Colonic mucosa (tissue), 4 donors: ENCODE measurements around the gene HORMAD2. TPM values are rescaled to one million over a fixed set of nuclear protein-coding genes. Genes with fewer than 3 reads are reported as not detected.
A peak's percentile ranks its signal among the peaks of the same experiment; 100 is the strongest.

ENCODE experiments used
- DNase-seq: peaks from one replicate; pipeline ENCODE4 v3.0.0-alpha.2; 2020
- H3K27ac ChIP-seq: fragments of 200-600 bp; one replicate; pipeline ENCODE4 v1.8.0; 2021
- H3K27me3 ChIP-seq: fragments of 200-600 bp; one replicate; pipeline ENCODE4 v1.8.0; 2021
- H3K36me3 ChIP-seq: fragments of 200-600 bp; one replicate; pipeline ENCODE4 v1.8.0; 2021
- H3K4me1 ChIP-seq: fragments of 200-600 bp; one replicate; pipeline ENCODE4 v1.8.0; 2021; ENCODE audit warnings: mild to moderate bottlenecking
- H3K4me3 ChIP-seq: fragments of 200-600 bp; one replicate; pipeline ENCODE4 v1.8.0; 2021
- H3K9ac ChIP-seq, 2 donors: one replicate each; pipeline ENCODE4 v1.7.0; 2013; ENCODE audit warnings: control low read depth in 2 of 2, low read depth in 2 of 2, low read length in 2 of 2
- H3K9me3 ChIP-seq: fragments of 200-600 bp; one replicate; pipeline ENCODE4 v1.8.0; 2021
- intact Hi-C: fragments of 100-400 bp; cut with DNase I; formaldehyde crosslinking; loops from one replicate; pipeline ENCODE4 v1.14.1; 2022
- total RNA-seq, 2 donors: library from RNA; stranded (reverse); fragmentation: NEBNext Ultra II Directional in 1 of 2; extraction: Animal tissue kit (Norgen Biotek cat#: 25700) in 1 of 2; gene quantifications; one replicate each; pipeline ENCODE4 v1.2.1, GENCODE V29; 2021
- TF ChIP-seq, protein P1 (sequence below): fragments of 200-600 bp; IDR thresholded peaks from one replicate; pipeline ENCODE4 v1.8.0; 2022; ENCODE audit warnings: antibody characterized with exemption, mild to moderate bottlenecking
- donor health status: healthy.
- donor health status: DM: no; HTN: no; CAD: no.
- donor health status: DM: no; HTN: no; CAD: no.

The HORMAD2 gene
- total RNA-seq, 2 donors from 2014 or later: not detected

- DNase-seq: no peak
- intact Hi-C loops: no loop called here
- no peaks in the 10 kb centered on the region for H3K36me3 ChIP-seq
- H3K27ac ChIP-seq: no peak overlapping the region
- H3K4me1 ChIP-seq: no peaks in the 10 kb centered on the region
- H3K9ac ChIP-seq: no peak overlapping the region
- H3K4me3 ChIP-seq: no peak overlapping the region
- no peaks in the 10 kb centered on the region for H3K27me3 ChIP-seq
- TF ChIP-seq, protein P1, sequence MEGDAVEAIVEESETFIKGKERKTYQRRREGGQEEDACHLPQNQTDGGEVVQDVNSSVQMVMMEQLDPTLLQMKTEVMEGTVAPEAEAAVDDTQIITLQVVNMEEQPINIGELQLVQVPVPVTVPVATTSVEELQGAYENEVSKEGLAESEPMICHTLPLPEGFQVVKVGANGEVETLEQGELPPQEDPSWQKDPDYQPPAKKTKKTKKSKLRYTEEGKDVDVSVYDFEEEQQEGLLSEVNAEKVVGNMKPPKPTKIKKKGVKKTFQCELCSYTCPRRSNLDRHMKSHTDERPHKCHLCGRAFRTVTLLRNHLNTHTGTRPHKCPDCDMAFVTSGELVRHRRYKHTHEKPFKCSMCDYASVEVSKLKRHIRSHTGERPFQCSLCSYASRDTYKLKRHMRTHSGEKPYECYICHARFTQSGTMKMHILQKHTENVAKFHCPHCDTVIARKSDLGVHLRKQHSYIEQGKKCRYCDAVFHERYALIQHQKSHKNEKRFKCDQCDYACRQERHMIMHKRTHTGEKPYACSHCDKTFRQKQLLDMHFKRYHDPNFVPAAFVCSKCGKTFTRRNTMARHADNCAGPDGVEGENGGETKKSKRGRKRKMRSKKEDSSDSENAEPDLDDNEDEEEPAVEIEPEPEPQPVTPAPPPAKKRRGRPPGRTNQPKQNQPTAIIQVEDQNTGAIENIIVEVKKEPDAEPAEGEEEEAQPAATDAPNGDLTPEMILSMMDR: no peak
- no peaks in the 10 kb centered on the region for H3K9me3 ChIP-seq
These were observed 110.3 kb downstream of the HORMAD2 start for GRCh38 chr22:30190574-30190973.

DNA sequence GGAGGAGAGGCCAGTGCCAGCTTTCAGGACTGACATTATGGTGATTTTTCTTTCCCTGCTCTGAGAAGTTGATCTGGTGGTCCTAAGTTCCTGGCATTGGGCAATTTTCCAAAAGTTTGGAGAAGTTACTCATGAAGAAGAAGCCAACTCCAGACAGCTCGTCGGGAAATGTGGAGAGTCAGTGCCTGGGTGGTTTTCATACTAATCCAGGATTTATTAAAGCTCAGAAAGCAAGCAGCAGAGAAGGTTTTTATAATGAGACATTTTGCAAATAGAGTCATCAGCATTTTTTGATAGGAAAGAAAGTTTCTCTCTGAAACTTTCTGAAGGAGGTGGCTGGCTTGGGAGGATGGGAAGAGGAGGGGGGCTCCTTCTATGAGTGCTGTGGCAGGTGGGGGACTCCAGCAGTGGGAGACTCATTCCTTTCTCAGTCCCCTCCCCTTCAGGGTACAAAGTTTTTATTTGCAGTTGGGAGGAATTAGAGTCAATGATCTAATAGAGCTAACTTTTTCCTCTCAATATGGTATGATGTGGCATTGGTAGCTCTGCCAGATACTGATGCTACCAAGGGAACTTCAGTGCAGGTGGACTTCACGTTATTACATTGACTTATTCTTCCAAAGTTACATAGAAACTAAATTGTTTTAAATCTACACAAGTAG, 110.9 kb downstream of the HORMAD2 start:
- intact Hi-C loops: no loop called here
- no peak overlapping the region for H3K9ac ChIP-seq

GRCh38 chr22:30192427-30192826, 112.2 kb downstream of the HORMAD2 start:
- no peak overlapping the region for H3K4me3 ChIP-seq
- no peaks in the 10 kb centered on the region for H3K4me1 ChIP-seq
- H3K27ac ChIP-seq: no peak overlapping the region
- no peaks in the 10 kb centered on the region for H3K9me3 ChIP-seq
- TF ChIP-seq, protein P1: no peak
- H3K27me3 ChIP-seq: no peaks in the 10 kb centered on the region
- intact Hi-C loops: no loop called here
- H3K36me3 ChIP-seq: no peaks in the 10 kb centered on the region
- DNase-seq: no peak
- H3K9ac ChIP-seq: no peak overlapping the region

More for the DNA sequence above, 110.9 kb downstream of the HORMAD2 start:
- no peaks in the 10 kb centered on the region for H3K36me3 ChIP-seq
- H3K4me3 ChIP-seq: no peak overlapping the region
- no peaks in the 10 kb centered on the region for H3K9me3 ChIP-seq
- TF ChIP-seq, protein P1: no peak
- H3K27me3 ChIP-seq: no peaks in the 10 kb centered on the region
- no peak for DNase-seq
- no peak overlapping the region for H3K27ac ChIP-seq
- H3K4me1 ChIP-seq: no peaks in the 10 kb centered on the region

GRCh38 chr22:30193031-30193775, 112.9 kb downstream of the HORMAD2 start:
- Histone ChIP-seq H3K27ac (no peak overlapping the region), H3K36me3 (no peaks in the 10 kb centered on the region), H3K27me3 (no peaks in the 10 kb centered on the region), H3K4me1 (no peaks in the 10 kb centered on the region), H3K4me3 (no peak overlapping the region), H3K9ac (no peak overlapping the region), H3K9me3 (no peaks in the 10 kb centered on the region)
- TF ChIP-seq, protein P1: no peak
- DNase-seq: peak; percentile 9
- intact Hi-C loops: no loop called here

- TF ChIP-seq, protein P1: no peak
- no peak for DNase-seq
- Histone ChIP-seq H3K9ac (no peak overlapping the region), H3K9me3 (no peaks in the 10 kb centered on the region), H3K36me3 (no peaks in the 10 kb centered on the region), H3K4me1 (no peaks in the 10 kb centered on the region), H3K27me3 (no peaks in the 10 kb centered on the region), H3K27ac (peak overlapping the region; percentile 58), H3K4me3 (no peak overlapping the region)
- intact Hi-C loops: no loop called here
These were observed 115.2 kb downstream of the HORMAD2 start for GRCh38 chr22:30195245-30196140.
